Measurements from ENCODE around the gene TRAPPC8. TPM values are rescaled to one million over a fixed set of nuclear protein-coding genes. Genes with fewer than 3 reads are reported as not detected.
"Not testable (repeated sequence)": the region's sequence is repeated elsewhere in the genome, so short reads cannot be mapped to it uniquely, and the experiment has no call there.

Gene TRAPPC8
- total RNA-seq, 1 experiment from 2014 or later: 93.1 TPM

DNA sequence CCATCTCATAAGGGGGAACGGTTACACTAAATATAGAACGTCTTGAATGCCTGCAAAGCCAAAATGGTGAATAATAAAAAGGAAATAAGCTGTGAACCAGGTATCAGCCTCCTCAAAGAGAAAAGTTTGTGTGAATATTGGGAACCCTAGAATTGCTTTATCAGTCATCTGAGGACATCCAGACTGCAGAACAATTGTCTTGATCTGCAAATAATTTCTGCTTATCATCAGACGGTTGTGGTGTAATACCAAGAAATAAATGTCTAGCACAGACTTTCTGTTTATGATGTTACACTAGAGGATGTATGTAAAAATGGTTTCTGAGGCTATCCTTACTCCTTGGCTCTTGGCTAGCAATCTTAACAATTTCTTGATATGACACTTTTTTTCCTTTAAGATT, 128.8 kb downstream of the TRAPPC8 start:
- no peaks in the 10 kb centered on the region for H3K9me3 ChIP-seq (ENCODE audit: low read length)
- H3K36me3 ChIP-seq (ENCODE audit: insufficient read depth, low read length): no peaks in the 10 kb centered on the region
- H3K27me3 ChIP-seq (ENCODE audit: low read length): no peaks in the 10 kb centered on the region
- no peak overlapping the region for H3K4me3 ChIP-seq (ENCODE audit: low read length)
- no peak for DNase-seq
- H2AFZ ChIP-seq (ENCODE audit: low read length): no peak overlapping the region
- no peaks in the 10 kb centered on the region for H3K79me2 ChIP-seq (ENCODE audit: low read length)
- no peak overlapping the region for H3K27ac ChIP-seq (ENCODE audit: low read length)
- H4K20me1 ChIP-seq (ENCODE audit: insufficient read depth, low read depth, low read length): no peaks in the 10 kb centered on the region
- no peak overlapping the region for H3K4me2 ChIP-seq (ENCODE audit: low read depth, low read length, poor library complexity, severe bottlenecking)
- no peaks in the 10 kb centered on the region for H3K4me1 ChIP-seq (ENCODE audit: low read length)
- no peaks in the 10 kb centered on the region for H3K9me2 ChIP-seq (replicated peaks; ENCODE audit: insufficient read depth, low read length)
- no peak overlapping the region for H3K9ac ChIP-seq (ENCODE audit: low read length)

DNA sequence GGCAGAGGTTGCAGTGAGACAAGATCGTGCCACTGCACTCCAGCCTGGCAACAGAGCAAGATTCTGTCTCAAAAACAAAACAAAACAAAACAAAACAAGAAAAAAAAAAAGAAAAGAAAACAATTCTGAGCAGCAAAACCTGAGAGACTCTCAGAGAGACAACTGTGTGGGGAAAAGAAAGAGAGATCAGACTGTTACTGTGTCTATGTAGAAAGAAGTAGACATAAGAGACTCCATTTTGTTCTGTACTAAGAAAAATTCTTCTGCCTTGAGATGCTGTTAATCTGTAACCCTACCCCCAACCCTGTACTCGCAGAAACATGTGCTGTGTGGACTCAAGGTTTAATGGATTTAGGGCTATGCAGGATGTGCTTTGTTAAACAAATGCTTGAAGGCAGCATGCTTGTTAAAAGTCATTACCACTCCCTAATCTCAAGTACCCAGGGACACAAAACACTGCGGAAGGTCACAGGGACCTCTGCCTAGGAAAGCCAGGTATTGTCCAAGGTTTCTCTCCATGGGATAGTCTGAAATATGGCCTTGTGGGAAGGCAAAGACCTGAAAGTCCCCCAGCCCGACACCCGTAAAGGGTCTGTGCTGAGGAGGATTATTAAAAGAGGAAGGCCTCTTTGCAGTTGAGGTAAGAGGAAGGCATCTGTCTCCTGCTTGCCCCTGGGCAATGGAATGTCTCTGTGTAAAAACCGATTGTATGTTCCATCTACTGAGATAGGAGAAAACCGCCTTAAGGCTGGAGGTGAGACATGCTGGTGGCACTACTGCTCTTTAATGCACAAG, 132.4 kb downstream of the TRAPPC8 start:
- not testable (repeated sequence) for H3K27ac ChIP-seq (ENCODE audit: low read length); H3K36me3 ChIP-seq (ENCODE audit: insufficient read depth, low read length); H2AFZ ChIP-seq (ENCODE audit: low read length); H3K27me3 ChIP-seq (ENCODE audit: low read length); H3K9ac ChIP-seq (ENCODE audit: low read length); H4K20me1 ChIP-seq (ENCODE audit: insufficient read depth, low read depth, low read length); H3K4me2 ChIP-seq (ENCODE audit: low read depth, low read length, poor library complexity, severe bottlenecking); H3K9me2 ChIP-seq (replicated peaks; ENCODE audit: insufficient read depth, low read length); H3K9me3 ChIP-seq (ENCODE audit: low read length); H3K4me1 ChIP-seq (ENCODE audit: low read length); H3K4me3 ChIP-seq (ENCODE audit: low read length); H3K79me2 ChIP-seq (ENCODE audit: low read length); DNase-seq

DNA sequence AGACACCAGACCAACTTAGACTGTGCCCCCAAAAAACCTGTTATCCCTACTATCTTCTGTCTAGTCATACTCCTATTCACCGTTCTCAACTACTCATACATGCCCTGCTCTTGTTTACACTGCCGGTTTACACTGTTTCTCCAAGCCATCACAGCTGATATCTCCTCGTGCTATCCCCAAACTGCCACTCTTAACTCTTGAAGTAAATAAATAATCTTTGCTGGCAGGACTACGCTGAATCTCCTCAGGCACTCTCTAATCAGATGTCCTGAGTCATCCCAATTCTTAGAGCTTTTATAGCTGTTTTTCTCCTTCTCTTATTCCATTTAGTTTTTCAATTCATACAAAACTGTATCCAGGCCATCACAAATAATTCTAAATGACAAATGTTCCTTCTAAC, 133.9 kb downstream of the TRAPPC8 start:
- H3K79me2 ChIP-seq (ENCODE audit: low read length); DNase-seq; H3K36me3 ChIP-seq (ENCODE audit: insufficient read depth, low read length); H3K4me3 ChIP-seq (ENCODE audit: low read length); H3K9me3 ChIP-seq (ENCODE audit: low read length); H3K27ac ChIP-seq (ENCODE audit: low read length); H2AFZ ChIP-seq (ENCODE audit: low read length); H4K20me1 ChIP-seq (ENCODE audit: insufficient read depth, low read depth, low read length); H3K4me2 ChIP-seq (ENCODE audit: low read depth, low read length, poor library complexity, severe bottlenecking); H3K9me2 ChIP-seq (replicated peaks; ENCODE audit: insufficient read depth, low read length); H3K9ac ChIP-seq (ENCODE audit: low read length); H3K27me3 ChIP-seq (ENCODE audit: low read length); H3K4me1 ChIP-seq (ENCODE audit: low read length): not testable (repeated sequence)

DNA sequence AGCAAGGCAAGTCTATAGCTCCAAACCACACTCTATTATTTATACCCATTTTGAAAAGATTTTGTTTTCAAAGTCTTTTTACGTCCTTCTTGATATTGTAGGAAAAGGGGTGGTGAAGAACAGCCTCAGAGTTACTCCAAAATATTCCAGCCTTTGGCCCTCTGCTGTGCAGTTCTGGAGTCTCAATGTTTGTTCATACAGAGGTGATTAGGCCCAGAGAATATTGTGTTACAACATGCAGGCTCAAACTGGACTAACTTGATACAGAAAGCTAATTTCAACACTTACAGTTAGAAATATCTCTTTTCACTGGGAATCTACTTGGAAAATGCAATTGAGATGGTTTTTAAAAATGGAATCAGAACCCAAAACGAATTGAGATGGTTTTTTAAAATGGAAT, 141.8 kb downstream of the TRAPPC8 start:
- no peak for DNase-seq
- no peak overlapping the region for H3K4me2 ChIP-seq (ENCODE audit: low read depth, low read length, poor library complexity, severe bottlenecking)
- H3K4me1 ChIP-seq (ENCODE audit: low read length): no peaks in the 10 kb centered on the region
- no peaks in the 10 kb centered on the region for H3K9me3 ChIP-seq (ENCODE audit: low read length)
- no peak overlapping the region for H3K4me3 ChIP-seq (ENCODE audit: low read length)
- no peaks in the 10 kb centered on the region for H3K36me3 ChIP-seq (ENCODE audit: insufficient read depth, low read length)
- H3K79me2 ChIP-seq (ENCODE audit: low read length): no peaks in the 10 kb centered on the region
- no peaks in the 10 kb centered on the region for H3K27me3 ChIP-seq (ENCODE audit: low read length)
- H3K27ac ChIP-seq (ENCODE audit: low read length): no peak overlapping the region
- no peak overlapping the region for H2AFZ ChIP-seq (ENCODE audit: low read length)
- H4K20me1 ChIP-seq (ENCODE audit: insufficient read depth, low read depth, low read length): no peaks in the 10 kb centered on the region
- H3K9ac ChIP-seq (ENCODE audit: low read length): no peak overlapping the region
- no peaks in the 10 kb centered on the region for H3K9me2 ChIP-seq (replicated peaks; ENCODE audit: insufficient read depth, low read length)

DNA sequence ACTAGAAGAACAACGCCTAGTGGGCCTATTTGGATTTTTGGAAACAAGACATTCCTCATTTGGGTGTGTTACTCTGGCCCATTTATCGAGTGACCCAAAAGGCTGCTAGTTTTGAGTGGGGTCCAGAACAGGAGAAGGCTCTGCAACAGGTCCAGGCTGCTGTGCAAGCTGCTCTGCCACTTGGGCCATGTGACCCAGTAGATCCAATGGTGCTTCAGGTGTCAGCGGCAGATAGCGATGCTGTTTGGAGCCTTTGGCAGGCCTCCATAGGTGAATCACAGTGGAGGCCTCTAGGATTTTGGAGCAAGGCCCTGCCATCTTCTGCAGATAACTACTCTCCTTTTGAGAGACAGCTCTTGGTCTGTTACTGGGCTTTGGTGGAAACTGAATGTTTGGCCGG, 143.7 kb downstream of the TRAPPC8 start:
- not testable (repeated sequence) for H3K9ac ChIP-seq (ENCODE audit: low read length); H3K4me1 ChIP-seq (ENCODE audit: low read length); DNase-seq; H3K9me3 ChIP-seq (ENCODE audit: low read length); H3K36me3 ChIP-seq (ENCODE audit: insufficient read depth, low read length); H3K27me3 ChIP-seq (ENCODE audit: low read length); H3K79me2 ChIP-seq (ENCODE audit: low read length); H3K4me2 ChIP-seq (ENCODE audit: low read depth, low read length, poor library complexity, severe bottlenecking); H2AFZ ChIP-seq (ENCODE audit: low read length); H4K20me1 ChIP-seq (ENCODE audit: insufficient read depth, low read depth, low read length); H3K27ac ChIP-seq (ENCODE audit: low read length); H3K4me3 ChIP-seq (ENCODE audit: low read length); H3K9me2 ChIP-seq (replicated peaks; ENCODE audit: insufficient read depth, low read length)

DNA sequence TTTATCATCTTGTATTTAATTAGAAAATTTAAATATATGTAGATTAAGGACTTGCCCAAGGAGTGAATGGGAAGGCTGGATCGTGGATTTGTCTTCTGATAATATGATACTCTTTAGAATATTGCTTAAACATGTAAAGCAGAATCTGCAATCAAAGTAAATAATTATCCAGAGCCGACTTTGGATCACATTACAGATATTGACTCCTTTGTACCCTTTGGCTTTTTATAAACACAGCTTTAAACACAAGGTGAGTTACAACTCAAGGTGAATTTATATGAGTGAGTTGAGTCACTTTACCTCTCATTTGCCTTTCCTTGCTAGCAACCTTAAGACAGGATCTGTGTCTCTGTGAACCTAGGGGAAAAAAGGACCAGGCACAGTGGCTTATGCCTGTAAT, 144.5 kb downstream of the TRAPPC8 start:
- H3K27me3 ChIP-seq (ENCODE audit: low read length): no peaks in the 10 kb centered on the region
- H2AFZ ChIP-seq (ENCODE audit: low read length): no peak overlapping the region
- H3K36me3 ChIP-seq (ENCODE audit: insufficient read depth, low read length): no peaks in the 10 kb centered on the region
- H3K4me3 ChIP-seq (ENCODE audit: low read length): no peak overlapping the region
- no peaks in the 10 kb centered on the region for H3K9me2 ChIP-seq (replicated peaks; ENCODE audit: insufficient read depth, low read length)
- H3K27ac ChIP-seq (ENCODE audit: low read length): no peak overlapping the region
- DNase-seq: no peak
- no peak overlapping the region for H3K4me2 ChIP-seq (ENCODE audit: low read depth, low read length, poor library complexity, severe bottlenecking)
- no peaks in the 10 kb centered on the region for H4K20me1 ChIP-seq (ENCODE audit: insufficient read depth, low read depth, low read length)
- no peak overlapping the region for H3K9ac ChIP-seq (ENCODE audit: low read length)
- no peaks in the 10 kb centered on the region for H3K9me3 ChIP-seq (ENCODE audit: low read length)
- no peaks in the 10 kb centered on the region for H3K79me2 ChIP-seq (ENCODE audit: low read length)
- H3K4me1 ChIP-seq (ENCODE audit: low read length): no peaks in the 10 kb centered on the region; the same call in 1 of the 2 replicates

DNA sequence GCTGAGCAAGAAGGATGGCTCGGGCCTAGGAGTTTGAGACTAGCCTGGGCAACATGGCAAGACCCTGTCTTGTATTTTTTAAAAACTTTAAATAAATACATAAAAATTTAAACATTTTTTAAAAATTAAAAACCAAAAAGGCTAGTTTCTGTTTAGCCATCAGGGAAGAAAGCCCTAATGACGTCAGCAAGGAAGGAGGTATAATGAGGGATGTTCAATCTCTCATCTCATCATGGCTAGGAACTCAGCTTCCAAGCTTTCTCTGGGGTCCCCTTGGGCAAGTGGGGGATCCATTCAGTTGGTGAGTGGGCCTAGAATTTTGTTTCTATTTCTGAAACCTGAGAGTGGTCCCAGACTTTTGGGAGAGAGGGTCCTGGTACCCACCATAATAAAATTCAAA, 147.2 kb downstream of the TRAPPC8 start:
- H2AFZ ChIP-seq (ENCODE audit: low read length): no peak overlapping the region
- DNase-seq: no peak
- no peaks in the 10 kb centered on the region for H3K79me2 ChIP-seq (ENCODE audit: low read length)
- H3K9me3 ChIP-seq (ENCODE audit: low read length): no peaks in the 10 kb centered on the region
- H3K4me2 ChIP-seq (ENCODE audit: low read depth, low read length, poor library complexity, severe bottlenecking): no peak overlapping the region
- H3K9ac ChIP-seq (ENCODE audit: low read length): no peak overlapping the region
- H3K27ac ChIP-seq (ENCODE audit: low read length): no peak overlapping the region
- no peaks in the 10 kb centered on the region for H3K9me2 ChIP-seq (replicated peaks; ENCODE audit: insufficient read depth, low read length)
- H3K36me3 ChIP-seq (ENCODE audit: insufficient read depth, low read length): no peaks in the 10 kb centered on the region
- H3K27me3 ChIP-seq (ENCODE audit: low read length): no peaks in the 10 kb centered on the region
- H3K4me1 ChIP-seq (ENCODE audit: low read length): no peaks in the 10 kb centered on the region; the same call in 1 of the 2 replicates
- no peak overlapping the region for H3K4me3 ChIP-seq (ENCODE audit: low read length)
- H4K20me1 ChIP-seq (ENCODE audit: insufficient read depth, low read depth, low read length): no peaks in the 10 kb centered on the region

DNA sequence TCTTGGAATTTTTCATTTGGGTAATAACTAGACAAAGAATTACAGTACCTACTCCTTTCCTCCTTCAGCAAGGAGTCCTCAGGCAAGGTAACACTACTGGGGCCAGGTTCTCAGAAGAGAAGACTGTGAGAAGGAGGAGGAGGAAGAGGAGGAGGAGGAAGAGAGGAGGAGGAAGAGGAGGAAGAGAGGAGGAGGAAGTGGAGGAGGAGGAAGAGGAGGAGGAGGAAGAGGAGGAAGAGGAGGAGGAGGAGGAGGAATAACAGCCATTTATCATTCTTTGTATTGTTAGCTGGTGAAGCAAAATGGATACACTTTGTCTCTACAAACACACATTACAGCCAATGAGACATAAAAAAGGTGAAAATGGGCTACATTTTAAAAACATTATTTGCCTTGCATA, 149.4 kb downstream of the TRAPPC8 start:
- Histone ChIP-seq H3K27me3 (ENCODE audit: low read length) (no peaks in the 10 kb centered on the region), H3K4me1 (ENCODE audit: low read length) (no peaks in the 10 kb centered on the region; the same call in 1 of the 2 replicates), H3K9me3 (ENCODE audit: low read length) (no peaks in the 10 kb centered on the region), H4K20me1 (ENCODE audit: insufficient read depth, low read depth, low read length) (no peaks in the 10 kb centered on the region), H3K27ac (ENCODE audit: low read length) (no peak overlapping the region), H3K4me3 (ENCODE audit: low read length) (no peak overlapping the region), H2AFZ (ENCODE audit: low read length) (no peak overlapping the region), H3K9ac (ENCODE audit: low read length) (no peak overlapping the region), H3K9me2 (replicated peaks; ENCODE audit: insufficient read depth, low read length) (no peaks in the 10 kb centered on the region), H3K36me3 (ENCODE audit: insufficient read depth, low read length) (no peaks in the 10 kb centered on the region), H3K79me2 (ENCODE audit: low read length) (no peaks in the 10 kb centered on the region), H3K4me2 (ENCODE audit: low read depth, low read length, poor library complexity, severe bottlenecking) (no peak overlapping the region)
- no peak for DNase-seq

Data from Karpas-422 (cell line).